IMR-90 (cell line): ENCODE results near the gene BCCIP. TPM values are rescaled to one million over a fixed set of nuclear protein-coding genes. Genes with fewer than 3 reads are reported as not detected.

Experiments used
- ATAC-seq: fragments of 200-7000 bp; cut with Tn5 transposase; 2 replicates; pipeline ENCODE4 v1.9.1; 2020; ENCODE audit warnings: low read depth, mild to moderate bottlenecking, moderate library complexity
- BruUV-seq: library from RNA; stranded (reverse); fragments of 400-500 nt; replicated peaks from 2 replicates; lab custom pipeline; 2021; lab: Mats Ljungman, UMichigan
- CTCF ChIA-PET: fragments of 300-600 bp; formaldehyde crosslinking; extraction: SDS; loops from one replicate; lab custom pipeline; 2021; ENCODE audit warnings: antibody characterized with exemption; lab: Yijun Ruan, JAX
- POLR2A ChIA-PET: fragments of 300-600 bp; sonication (Branson Sonifier 250); formaldehyde crosslinking; loops from one replicate; lab custom pipeline; 2022; ENCODE audit warnings: antibody characterized with exemption; ENCODE audit not compliant: unreplicated experiment; lab: Charles Lee
- DNase-seq: peaks from one replicate; pipeline ENCODE4 v3.0.0; 2013
- H2AFZ ChIP-seq: replicated peaks from 2 replicates; pipeline ENCODE3; 2013; ENCODE audit warnings: low read length, mild to moderate bottlenecking; ENCODE audit not compliant: poor library complexity
- H2AK5ac ChIP-seq: 2 replicates; pipeline ENCODE4 v1.6.1; 2013; ENCODE audit warnings: low read depth, low read length, inconsistent platforms
- H2AK9ac ChIP-seq: replicated peaks from 2 replicates; pipeline ENCODE3; 2013; ENCODE audit warnings: mild to moderate bottlenecking, low read depth, low read length, moderate library complexity; ENCODE audit not compliant: poor library complexity
- H2BK120ac ChIP-seq: 2 replicates; pipeline ENCODE4 v1.6.1; 2013; ENCODE audit warnings: low read depth, low read length, inconsistent platforms
- H2BK15ac ChIP-seq: 3 replicates; pipeline ENCODE4 v1.6.1; 2013; ENCODE audit warnings: low read depth, low read length, inconsistent platforms
- H2BK20ac ChIP-seq: 2 replicates; pipeline ENCODE4 v1.6.1; 2013; ENCODE audit warnings: low read depth, mild to moderate bottlenecking, inconsistent platforms, low read length, moderate library complexity
- H2BK5ac ChIP-seq: 2 replicates; pipeline ENCODE4 v1.6.1; 2013; ENCODE audit warnings: mild to moderate bottlenecking, low read depth, low read length, inconsistent platforms; ENCODE audit not compliant: poor library complexity, severe bottlenecking
- H3K14ac ChIP-seq: replicated peaks from 2 replicates; pipeline ENCODE4 v1.6.1; 2013; ENCODE audit warnings: low read depth, low read length, inconsistent platforms
- H3K18ac ChIP-seq: 2 replicates; pipeline ENCODE4 v1.6.1; 2013; ENCODE audit warnings: low read depth, low read length, control low read depth
- H3K23ac ChIP-seq: 2 replicates; pipeline ENCODE4 v1.6.1; 2013; ENCODE audit warnings: low read depth, low read length, inconsistent platforms
- H3K27ac ChIP-seq: 2 replicates; pipeline ENCODE4 v1.5.1; 2013; ENCODE audit warnings: mild to moderate bottlenecking, control low read depth, low read length; ENCODE audit not compliant: insufficient read depth
- H3K27me3 ChIP-seq: 2 replicates; pipeline ENCODE4 v1.6.1; 2013; ENCODE audit warnings: low read length; ENCODE audit not compliant: control insufficient read depth, insufficient read depth
- H3K36me3 ChIP-seq: 2 replicates; pipeline ENCODE4 v1.6.1; 2013; ENCODE audit warnings: low read length, mixed read lengths; ENCODE audit not compliant: control insufficient read depth, insufficient read depth
- H3K4ac ChIP-seq: 2 replicates; pipeline ENCODE4 v1.6.1; 2013; ENCODE audit warnings: low read depth, low read length, inconsistent platforms
- H3K4me1 ChIP-seq: 2 replicates; pipeline ENCODE4 v1.6.1; 2013; ENCODE audit warnings: low read length, mixed read lengths; ENCODE audit not compliant: control insufficient read depth, insufficient read depth
- H3K4me2 ChIP-seq: 2 replicates; pipeline ENCODE4 v1.6.1; 2013; ENCODE audit warnings: low read depth, mild to moderate bottlenecking, control low read depth, low read length, moderate library complexity
- H3K4me3 ChIP-seq: 2 replicates; pipeline ENCODE4 v1.5.1; 2013; ENCODE audit warnings: low read depth, mild to moderate bottlenecking, control low read depth, low read length, moderate library complexity; ENCODE audit not compliant: insufficient read depth
- H3K56ac ChIP-seq: 2 replicates; pipeline ENCODE4 v1.6.1; 2013; ENCODE audit warnings: low read length, inconsistent platforms; ENCODE audit not compliant: insufficient read depth; ENCODE audit errors: extremely low read depth
- H3K79me1 ChIP-seq, 2 experiments: 2 replicates each; pipeline ENCODE4 v1.6.1; 2013; ENCODE audit warnings: low read length in 2 of 2, inconsistent platforms in 1 of 2, low read depth in 1 of 2
- H3K9ac ChIP-seq: 2 replicates; pipeline ENCODE4 v1.6.1; 2013; ENCODE audit warnings: low read depth, low read length, control low read depth
- H3K9me1 ChIP-seq: 2 replicates; pipeline ENCODE4 v1.6.1; 2013; ENCODE audit warnings: low read length, inconsistent platforms; ENCODE audit not compliant: insufficient read depth
- H3K9me3 ChIP-seq: 2 replicates; pipeline ENCODE4 v1.6.1; 2013; ENCODE audit warnings: low read length; ENCODE audit not compliant: control insufficient read depth, insufficient read depth
- H4K20me1 ChIP-seq: 2 replicates; pipeline ENCODE4 v1.6.1; 2013; ENCODE audit warnings: low read length, inconsistent platforms; ENCODE audit not compliant: insufficient read depth
- H4K5ac ChIP-seq: 2 replicates; pipeline ENCODE4 v1.6.1; 2013; ENCODE audit warnings: mild to moderate bottlenecking, low read depth, low read length, control low read depth
- H4K8ac ChIP-seq, 2 experiments: 2 replicates each; pipeline ENCODE4 v1.6.1; 2013; ENCODE audit warnings: low read depth in 2 of 2, low read length in 2 of 2, control low read depth in 1 of 2, inconsistent platforms in 1 of 2
- H4K91ac ChIP-seq: 2 replicates; pipeline ENCODE4 v1.6.1; 2013; ENCODE audit warnings: low read depth, low read length, inconsistent platforms; ENCODE audit not compliant: insufficient read depth
- CEBPB ChIP-seq: IDR thresholded peaks from 2 replicates; pipeline ENCODE4 v1.6.1; 2012; ENCODE audit warnings: low read depth, low read length, improper control_type of control experiment
- CTCF ChIP-seq: conservative IDR thresholded peaks from 2 replicates; pipeline ENCODE4 v1.5.1; 2012; ENCODE audit warnings: mild to moderate bottlenecking, low read depth, low read length, improper control_type of control experiment
- FOS ChIP-seq: fragments of 150-350 bp; IDR thresholded peaks from 2 replicates; pipeline ENCODE4 v1.6.1; 2016; ENCODE audit warnings: low read depth, low read length
- MAFK ChIP-seq: IDR thresholded peaks from 2 replicates; pipeline ENCODE4 v1.6.1; 2012; ENCODE audit warnings: low read depth, low read length, improper control_type of control experiment
- MAZ ChIP-seq: IDR thresholded peaks from 2 replicates; pipeline ENCODE4 v1.6.1; 2012; ENCODE audit warnings: low read depth, mild to moderate bottlenecking, low read length, improper control_type of control experiment, moderate library complexity, borderline replicate concordance
- NFE2L2 ChIP-seq: fragments of 150-350 bp; IDR thresholded peaks from 2 replicates; pipeline ENCODE4 v1.6.1; 2016; ENCODE audit warnings: low read depth, mild to moderate bottlenecking, low read length
- RAD21 ChIP-seq: IDR thresholded peaks from 2 replicates; pipeline ENCODE4 v1.6.1; 2012; ENCODE audit warnings: low read length, improper control_type of control experiment
- RCOR1 ChIP-seq: IDR thresholded peaks from 2 replicates; pipeline ENCODE4 v1.6.1; 2012; ENCODE audit warnings: mild to moderate bottlenecking, low read length, improper control_type of control experiment; ENCODE audit not compliant: insufficient replicate concordance
- SMC3 ChIP-seq: fragments of 150-350 bp; IDR thresholded peaks from 2 replicates; pipeline ENCODE4 v1.6.1; 2016; ENCODE audit warnings: low read depth, mild to moderate bottlenecking, antibody characterized with exemption, low read length, moderate library complexity
- USF2 ChIP-seq: fragments of 150-350 bp; IDR thresholded peaks from 2 replicates; pipeline ENCODE4 v1.6.1; 2017; ENCODE audit warnings: mild to moderate bottlenecking, antibody characterized with exemption, low read length, low read depth
- WGBS, 2 experiments: methylation state at CpG; one replicate each; pipeline versions ENCODE4 v1.1.5 to v1.1.7; 2013; ENCODE audit warnings: missing lambda C conversion rate in 2 of 2; ENCODE audit not compliant: insufficient read length in 1 of 2; ENCODE audit errors: extremely low coverage in 2 of 2; 5-methylcytosine and 5-hydroxymethylcytosine counted together
- dilution Hi-C: fragments of 300-500 bp; cut with HindIII; formaldehyde crosslinking; loops from one replicate; pipeline ENCODE4 v1.14.3; 2018; ENCODE audit warnings: low sequenced_read_pairs; ENCODE audit not compliant: unreplicated experiment
- in situ Hi-C: fragments of 300-500 bp; cut with MboI; formaldehyde crosslinking; loops from 3 replicates; pipeline ENCODE4 v1.14.3; 2019; ENCODE audit warnings: low sequenced_read_pairs, inconsistent platforms, mixed read lengths
- intact Hi-C: fragments of 100-400 bp; cut with micrococcal nuclease; formaldehyde crosslinking; loops from 2 replicates; pipeline ENCODE4 v1.10.0; 2022
- polyA plus RNA-seq, 3 experiments: library from polyadenylated mRNA; depleted of rRNA; stranded (reverse); fragments of >200 nt; gene quantifications; 2 replicates each; pipeline ENCODE4 v1.2.3, GENCODE V29; 2012; ENCODE audit warnings: low replicate concordance in 1 of 3
- total RNA-seq: library from RNA; depleted of rRNA; stranded (reverse); fragments of >200 nt; gene quantifications from 2 replicates; pipeline ENCODE4 v1.2.3, GENCODE V29; 2012

The BCCIP gene
- total and polyA plus RNA-seq, 2 of the 4 experiments (the other 2 are of a cell fraction) = 31.9 to 49.2 TPM

GRCh38 chr10:125868372-125868975, 45.1 kb downstream of the BCCIP start:
- in situ Hi-C loops (no loop called here), intact Hi-C loops (loop anchor here (1.0 to 5.0 kb wide), 4 partner anchors 114 to 879 kb away; no protein-coding TSS in a partner anchor), dilution Hi-C loops (no loop called here)
- Histone ChIP-seq H2BK5ac (no peak overlapping the region), H3K4ac (no peak overlapping the region), H2BK120ac (no peak overlapping the region), H2AFZ (no peak overlapping the region), H3K56ac (no peak overlapping the region), H3K18ac (no peak overlapping the region), H3K4me2 (no peak overlapping the region), H3K9ac (no peak overlapping the region), H3K27ac (no peak overlapping the region), H3K4me1 (peaks cover 13% of the 10 kb centered on the region), H3K9me1 (peaks cover 2% of the 10 kb centered on the region; the same call in 1 of the 2 replicates), H4K8ac (no peak overlapping the region), H3K9me3 (no peaks in the 10 kb centered on the region), H3K4me3 (no peak overlapping the region), H3K14ac (no peak overlapping the region), H2AK5ac (no peak overlapping the region), H4K5ac (no peak overlapping the region), H4K20me1 (peaks cover 7% of the 10 kb centered on the region; the same call in 1 of the 2 replicates), H2BK20ac (no peak overlapping the region), H4K91ac (no peak overlapping the region), H3K79me1 (peaks cover 0 to 6% of the 10 kb centered on the region in 2 experiments; a peak in 1 of 4 replicates), H2BK15ac (no peak overlapping the region), H3K23ac (no peak overlapping the region), H3K27me3 (no peaks in the 10 kb centered on the region), H3K36me3 (peaks cover 14% of the 10 kb centered on the region), H2AK9ac (no peak overlapping the region)
- TF ChIP-seq CEBPB (no peak), NFE2L2 (no peak), MAFK (no peak), FOS (no peak), CTCF (peak; percentile 75), RCOR1 (no peak), SMC3 (peak; percentile 55; the same call in 1 of the 2 replicates), RAD21 (peak; percentile 87), MAZ (no peak), USF2 (no peak)
- ATAC-seq = peak; percentile 44; the same call in 1 of the 2 replicates
- BruUV-seq = no TSS peak
- POLR2A ChIA-PET = interaction anchor here (0.7 kb wide), 1 partner anchor 14 kb away, joined by 3 read pairs; no protein-coding TSS in a partner anchor
- DNase-seq = peak; percentile 65
- no CpG with 5 or more reads among the region's 7 CpGs for WGBS, 2 experiments
- CTCF ChIA-PET = interaction anchor here (0.6 to 2.2 kb wide), 3 partner anchors 13 to 1467 kb away, joined by 3 to 11 read pairs (median 4); no protein-coding TSS in a partner anchor
